IMR-90 (cell line): Measurements from ENCODE around the gene IGLL5. TPM values are rescaled to one million over a fixed set of nuclear protein-coding genes. Genes with fewer than 3 reads are reported as not detected.

Experiments
- ATAC-seq: fragments of 200-7000 bp; cut with Tn5 transposase; 2 replicates; pipeline ENCODE4 v1.9.1; 2020; ENCODE audit warnings: low read depth, mild to moderate bottlenecking, moderate library complexity
- BruUV-seq: library from RNA; stranded (reverse); fragments of 400-500 nt; replicated peaks from 2 replicates; lab custom pipeline; 2021; lab: Mats Ljungman, UMichigan
- CTCF ChIA-PET: fragments of 300-600 bp; formaldehyde crosslinking; extraction: SDS; loops from one replicate; lab custom pipeline; 2021; ENCODE audit warnings: antibody characterized with exemption; lab: Yijun Ruan, JAX
- POLR2A ChIA-PET: fragments of 300-600 bp; sonication (Branson Sonifier 250); formaldehyde crosslinking; loops from one replicate; lab custom pipeline; 2022; ENCODE audit warnings: antibody characterized with exemption; ENCODE audit not compliant: unreplicated experiment; lab: Charles Lee
- DNase-seq: peaks from one replicate; pipeline ENCODE4 v3.0.0; 2013
- H2AFZ ChIP-seq: replicated peaks from 2 replicates; pipeline ENCODE3; 2013; ENCODE audit warnings: low read length, mild to moderate bottlenecking; ENCODE audit not compliant: poor library complexity
- H2AK5ac ChIP-seq: 2 replicates; pipeline ENCODE4 v1.6.1; 2013; ENCODE audit warnings: low read depth, low read length, inconsistent platforms
- H2AK9ac ChIP-seq: replicated peaks from 2 replicates; pipeline ENCODE3; 2013; ENCODE audit warnings: mild to moderate bottlenecking, low read depth, low read length, moderate library complexity; ENCODE audit not compliant: poor library complexity
- H2BK120ac ChIP-seq: 2 replicates; pipeline ENCODE4 v1.6.1; 2013; ENCODE audit warnings: low read depth, low read length, inconsistent platforms
- H2BK15ac ChIP-seq: 3 replicates; pipeline ENCODE4 v1.6.1; 2013; ENCODE audit warnings: low read depth, low read length, inconsistent platforms
- H2BK20ac ChIP-seq: 2 replicates; pipeline ENCODE4 v1.6.1; 2013; ENCODE audit warnings: low read depth, mild to moderate bottlenecking, inconsistent platforms, low read length, moderate library complexity
- H2BK5ac ChIP-seq: 2 replicates; pipeline ENCODE4 v1.6.1; 2013; ENCODE audit warnings: mild to moderate bottlenecking, low read depth, low read length, inconsistent platforms; ENCODE audit not compliant: poor library complexity, severe bottlenecking
- H3K14ac ChIP-seq: replicated peaks from 2 replicates; pipeline ENCODE4 v1.6.1; 2013; ENCODE audit warnings: low read depth, low read length, inconsistent platforms
- H3K18ac ChIP-seq: 2 replicates; pipeline ENCODE4 v1.6.1; 2013; ENCODE audit warnings: low read depth, low read length, control low read depth
- H3K23ac ChIP-seq: 2 replicates; pipeline ENCODE4 v1.6.1; 2013; ENCODE audit warnings: low read depth, low read length, inconsistent platforms
- H3K27ac ChIP-seq: 2 replicates; pipeline ENCODE4 v1.5.1; 2013; ENCODE audit warnings: mild to moderate bottlenecking, control low read depth, low read length; ENCODE audit not compliant: insufficient read depth
- H3K27me3 ChIP-seq: 2 replicates; pipeline ENCODE4 v1.6.1; 2013; ENCODE audit warnings: low read length; ENCODE audit not compliant: control insufficient read depth, insufficient read depth
- H3K36me3 ChIP-seq: 2 replicates; pipeline ENCODE4 v1.6.1; 2013; ENCODE audit warnings: low read length, mixed read lengths; ENCODE audit not compliant: control insufficient read depth, insufficient read depth
- H3K4ac ChIP-seq: 2 replicates; pipeline ENCODE4 v1.6.1; 2013; ENCODE audit warnings: low read depth, low read length, inconsistent platforms
- H3K4me1 ChIP-seq: 2 replicates; pipeline ENCODE4 v1.6.1; 2013; ENCODE audit warnings: low read length, mixed read lengths; ENCODE audit not compliant: control insufficient read depth, insufficient read depth
- H3K4me2 ChIP-seq: 2 replicates; pipeline ENCODE4 v1.6.1; 2013; ENCODE audit warnings: low read depth, mild to moderate bottlenecking, control low read depth, low read length, moderate library complexity
- H3K4me3 ChIP-seq: 2 replicates; pipeline ENCODE4 v1.5.1; 2013; ENCODE audit warnings: low read depth, mild to moderate bottlenecking, control low read depth, low read length, moderate library complexity; ENCODE audit not compliant: insufficient read depth
- H3K56ac ChIP-seq: 2 replicates; pipeline ENCODE4 v1.6.1; 2013; ENCODE audit warnings: low read length, inconsistent platforms; ENCODE audit not compliant: insufficient read depth; ENCODE audit errors: extremely low read depth
- H3K79me1 ChIP-seq, 2 experiments: 2 replicates each; pipeline ENCODE4 v1.6.1; 2013; ENCODE audit warnings: low read length in 2 of 2, inconsistent platforms in 1 of 2, low read depth in 1 of 2
- H3K9ac ChIP-seq: 2 replicates; pipeline ENCODE4 v1.6.1; 2013; ENCODE audit warnings: low read depth, low read length, control low read depth
- H3K9me1 ChIP-seq: 2 replicates; pipeline ENCODE4 v1.6.1; 2013; ENCODE audit warnings: low read length, inconsistent platforms; ENCODE audit not compliant: insufficient read depth
- H3K9me3 ChIP-seq: 2 replicates; pipeline ENCODE4 v1.6.1; 2013; ENCODE audit warnings: low read length; ENCODE audit not compliant: control insufficient read depth, insufficient read depth
- H4K20me1 ChIP-seq: 2 replicates; pipeline ENCODE4 v1.6.1; 2013; ENCODE audit warnings: low read length, inconsistent platforms; ENCODE audit not compliant: insufficient read depth
- H4K5ac ChIP-seq: 2 replicates; pipeline ENCODE4 v1.6.1; 2013; ENCODE audit warnings: mild to moderate bottlenecking, low read depth, low read length, control low read depth
- H4K8ac ChIP-seq, 2 experiments: 2 replicates each; pipeline ENCODE4 v1.6.1; 2013; ENCODE audit warnings: low read depth in 2 of 2, low read length in 2 of 2, control low read depth in 1 of 2, inconsistent platforms in 1 of 2
- H4K91ac ChIP-seq: 2 replicates; pipeline ENCODE4 v1.6.1; 2013; ENCODE audit warnings: low read depth, low read length, inconsistent platforms; ENCODE audit not compliant: insufficient read depth
- MAZ ChIP-seq: IDR thresholded peaks from 2 replicates; pipeline ENCODE4 v1.6.1; 2012; ENCODE audit warnings: low read depth, mild to moderate bottlenecking, low read length, improper control_type of control experiment, moderate library complexity, borderline replicate concordance
- WGBS, 2 experiments: methylation state at CpG; one replicate each; pipeline versions ENCODE4 v1.1.5 to v1.1.7; 2013; ENCODE audit warnings: missing lambda C conversion rate in 2 of 2; ENCODE audit not compliant: insufficient read length in 1 of 2; ENCODE audit errors: extremely low coverage in 2 of 2; 5-methylcytosine and 5-hydroxymethylcytosine counted together
- dilution Hi-C: fragments of 300-500 bp; cut with HindIII; formaldehyde crosslinking; loops from one replicate; pipeline ENCODE4 v1.14.3; 2018; ENCODE audit warnings: low sequenced_read_pairs; ENCODE audit not compliant: unreplicated experiment
- in situ Hi-C: fragments of 300-500 bp; cut with MboI; formaldehyde crosslinking; loops from 3 replicates; pipeline ENCODE4 v1.14.3; 2019; ENCODE audit warnings: low sequenced_read_pairs, inconsistent platforms, mixed read lengths
- intact Hi-C: fragments of 100-400 bp; cut with micrococcal nuclease; formaldehyde crosslinking; loops from 2 replicates; pipeline ENCODE4 v1.10.0; 2022
- polyA plus RNA-seq, 3 experiments: library from polyadenylated mRNA; depleted of rRNA; stranded (reverse); fragments of >200 nt; gene quantifications; 2 replicates each; pipeline ENCODE4 v1.2.3, GENCODE V29; 2012; ENCODE audit warnings: low replicate concordance in 1 of 3
- total RNA-seq: library from RNA; depleted of rRNA; stranded (reverse); fragments of >200 nt; gene quantifications from 2 replicates; pipeline ENCODE4 v1.2.3, GENCODE V29; 2012

The IGLL5 gene
- total and polyA plus RNA-seq, 2 of the 4 experiments (the other 2 are of a cell fraction) = not detected

GRCh38 chr22:22883090-22883727 is 4.4 kb upstream of the IGLL5 start:
- TF ChIP-seq MAZ = no peak
- no peaks in the 10 kb centered on the region for H4K20me1 ChIP-seq
- H2AK5ac ChIP-seq = no peak overlapping the region
- H3K4me1 ChIP-seq = no peaks in the 10 kb centered on the region
- no peak overlapping the region for H3K4ac ChIP-seq
- ChIA-PET CTCF (interaction anchor here (0.5 to 1.3 kb wide), 9 partner anchors 20 to 217 kb away, joined by 3 to 8 read pairs (median 4); no protein-coding TSS in a partner anchor), POLR2A (no interaction called here)
- no peak overlapping the region for H2BK120ac ChIP-seq
- intact Hi-C loops = no loop called here
- H4K8ac ChIP-seq = no peak overlapping the region
- no peak overlapping the region for H2BK20ac ChIP-seq
- DNase-seq (no peak), ATAC-seq (no peak)
- H3K27ac ChIP-seq = no peak overlapping the region
- dilution Hi-C loops = no loop called here
- no peak overlapping the region for H4K5ac ChIP-seq
- H3K14ac ChIP-seq = no peak overlapping the region
- peaks cover 7% of the 10 kb centered on the region for H3K27me3 ChIP-seq
- H3K23ac ChIP-seq = no peak overlapping the region
- H3K4me2 ChIP-seq = no peak overlapping the region
- no peak overlapping the region for H4K91ac ChIP-seq
- H3K79me1 ChIP-seq = no peaks in the 10 kb centered on the region
- no peak overlapping the region for H3K56ac ChIP-seq
- no TSS peak for BruUV-seq
- no peak overlapping the region for H2BK15ac ChIP-seq
- H3K9me3 ChIP-seq = no peaks in the 10 kb centered on the region
- WGBS, 2 experiments = 68% methylated on average over 4 of the region's 11 CpGs; no CpG with 5 or more reads in 1 of the 2 experiments
- no peak overlapping the region for H2AFZ ChIP-seq
- no peak overlapping the region for H3K4me3 ChIP-seq
- H3K9ac ChIP-seq = no peak overlapping the region
- H3K36me3 ChIP-seq = no peaks in the 10 kb centered on the region
- H2AK9ac ChIP-seq = no peak overlapping the region
- in situ Hi-C loops = no loop called here
- no peak overlapping the region for H2BK5ac ChIP-seq
- H3K9me1 ChIP-seq = no peaks in the 10 kb centered on the region
- no peak overlapping the region for H3K18ac ChIP-seq
